BLaER1 treated with 17β-estradiol and CSF1 and Interleukin-3, amounts not matched to agents 10 nM and 100 nM (cell line): ENCODE results near the gene IRF3.
A peak's percentile ranks its signal among the peaks of the same experiment; 100 is the strongest.

ENCODE experiments used
- H3K27ac ChIP-seq, 11 experiments: shearing (Covaris generic); formaldehyde crosslinking; 2 replicates each; pipeline ENCODE4 v1.8.1; 2022
- H3K27me3 ChIP-seq, 11 experiments: shearing (Covaris generic); formaldehyde crosslinking; 2 replicates each; pipeline ENCODE4 v1.8.1; 2022
- H3K36me3 ChIP-seq, 11 experiments: shearing (Covaris generic); formaldehyde crosslinking; 2 replicates each; pipeline ENCODE4 v1.8.1; 2022
- H3K4me1 ChIP-seq, 10 experiments: shearing (Covaris generic); formaldehyde crosslinking; 2 replicates each; pipeline ENCODE4 v1.8.1; 2022
- H3K4me2 ChIP-seq, 11 experiments: shearing (Covaris generic); formaldehyde crosslinking; 2 replicates each; pipeline ENCODE4 v1.8.1; 2022
- H3K4me3 ChIP-seq, 10 experiments: shearing (Covaris generic); formaldehyde crosslinking; 2 replicates each; pipeline ENCODE4 v1.8.1; 2022
- H3K9ac ChIP-seq, 11 experiments: shearing (Covaris generic); formaldehyde crosslinking; 2 replicates each; pipeline ENCODE4 v1.8.1; 2022
- H3K9me3 ChIP-seq, 11 experiments: shearing (Covaris generic); formaldehyde crosslinking; replicated peaks in 1 of 11; 2 replicates each; pipeline ENCODE4 v1.8.1; 2022
- H4K20me1 ChIP-seq, 11 experiments: shearing (Covaris generic); formaldehyde crosslinking; 2 replicates each; pipeline ENCODE4 v1.8.1; 2022
- Cebpa-rat ChIP-seq, 11 experiments: shearing (Covaris generic); IDR thresholded peaks; 2 replicates each; pipeline ENCODE4 v1.8.1; 2022

Gene IRF3

DNA sequence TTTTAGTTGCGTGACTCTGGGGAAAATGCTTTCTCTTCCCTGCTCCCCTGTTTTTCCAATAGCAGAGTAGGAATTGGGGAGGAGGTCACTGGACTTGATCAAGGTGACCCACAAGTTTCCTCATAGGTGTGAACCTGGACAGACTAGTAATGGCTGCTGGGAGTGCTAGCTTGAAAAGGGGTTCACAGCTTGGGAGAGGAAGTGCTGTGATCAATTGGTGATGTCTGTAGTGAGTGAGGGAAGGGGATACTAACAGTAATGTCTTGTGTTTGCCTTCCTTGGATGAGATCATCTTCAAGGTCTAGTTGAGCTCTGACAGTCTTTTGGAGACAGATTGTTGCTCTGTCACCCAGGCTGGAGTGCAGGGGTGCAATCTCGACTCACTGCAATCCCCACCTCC lies 1.8 kb upstream of the IRF3 start:
- Histone ChIP-seq H3K27me3 (no peaks in the 10 kb centered on the region), H3K27ac (peak overlapping the region in 6 of 11 experiments; percentile 71 to 83 (median 78); a peak in 6 of 22 replicates), H3K4me3 (peak overlapping the region in 8 of 10 experiments; percentile 78 to 95 (median 84); a peak in 9 of 20 replicates), H4K20me1 (peaks cover 13 to 51% (median 22%) of the 10 kb centered on the region in 11 experiments; a peak in 20 of 22 replicates), H3K36me3 (peaks cover 15 to 58% (median 44%) of the 10 kb centered on the region in 11 experiments), H3K4me1 (peaks cover 37 to 68% (median 41%) of the 10 kb centered on the region in 10 experiments), H3K4me2 (peak overlapping the region; percentile 90 to 99 (median 98); a peak in 21 of 22 replicates), H3K9ac (peak overlapping the region; percentile 81 to 90 (median 87); a peak in 19 of 22 replicates), H3K9me3 (no peaks in the 10 kb centered on the region)
- no peak for TF ChIP-seq Cebpa-rat (IDR thresholded peaks at IDR 0.05)

DNA sequence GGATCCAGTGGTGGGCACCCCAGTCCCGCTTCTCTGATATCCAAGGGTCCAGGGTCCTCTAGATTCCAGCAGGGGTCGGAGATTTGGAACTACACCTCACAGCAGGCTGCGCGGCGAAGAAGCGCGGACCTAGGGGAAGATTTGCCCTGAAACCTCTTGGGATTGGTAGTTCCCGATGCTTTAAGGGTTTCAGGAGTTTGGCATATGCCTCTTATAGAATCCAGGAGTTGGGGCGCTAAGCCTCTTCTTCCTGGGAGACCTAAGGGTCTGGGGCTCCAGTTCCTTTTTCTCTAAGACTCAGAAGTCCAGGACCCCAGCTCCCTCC lies 425 bp upstream of the IRF3 start:
- Histone ChIP-seq H3K4me3 (peak overlapping the region; percentile 78 to 99 (median 86)), H3K9ac (peak overlapping the region; percentile 81 to 90 (median 87)), H3K27me3 (no peaks in the 10 kb centered on the region), H3K4me1 (peaks cover 27 to 55% (median 31%) of the 10 kb centered on the region in 10 experiments), H3K36me3 (peaks cover 29 to 63% (median 56%) of the 10 kb centered on the region in 11 experiments), H3K4me2 (peak overlapping the region; percentile 90 to 99 (median 98)), H4K20me1 (peaks cover 13 to 64% (median 33%) of the 10 kb centered on the region in 11 experiments; a peak in 20 of 22 replicates), H3K27ac (peak overlapping the region; percentile 68 to 83 (median 76)), H3K9me3 (no peaks in the 10 kb centered on the region)
- TF ChIP-seq Cebpa-rat (IDR thresholded peaks at IDR 0.05): no peak

DNA sequence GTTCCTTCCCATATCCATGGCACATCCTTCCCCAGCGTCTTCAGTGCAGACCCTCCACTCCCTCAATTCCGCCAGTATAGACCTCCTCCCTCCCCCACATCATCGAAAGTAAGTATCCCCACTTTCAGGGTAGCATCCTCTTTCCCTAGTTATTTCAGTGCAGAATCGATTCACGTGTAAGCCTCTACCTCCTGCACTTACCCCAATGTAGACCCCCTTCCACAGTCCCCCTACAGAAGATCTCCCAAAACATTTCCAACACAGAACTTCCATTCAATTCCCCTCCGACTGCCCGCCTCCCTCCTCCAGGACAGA lies 664 bp downstream of the IRF3 start:
- H3K27me3 ChIP-seq: no peaks in the 10 kb centered on the region
- H3K27ac ChIP-seq: peak overlapping the region; percentile 33 to 83 (median 76); a peak in 21 of 22 replicates
- peaks cover 19 to 69% (median 40%) of the 10 kb centered on the region in 11 experiments; a peak in 20 of 22 replicates for H4K20me1 ChIP-seq
- H3K9ac ChIP-seq: peak overlapping the region; percentile 81 to 90 (median 87)
- H3K9me3 ChIP-seq: no peaks in the 10 kb centered on the region
- peaks cover 30 to 63% (median 57%) of the 10 kb centered on the region in 11 experiments for H3K36me3 ChIP-seq
- peak overlapping the region; percentile 89 to 99 (median 98) for H3K4me2 ChIP-seq
- peaks cover 27 to 52% (median 31%) of the 10 kb centered on the region in 10 experiments for H3K4me1 ChIP-seq
- TF ChIP-seq Cebpa-rat (IDR thresholded peaks at IDR 0.05): no peak
- peak overlapping the region; percentile 78 to 99 (median 86) for H3K4me3 ChIP-seq

DNA sequence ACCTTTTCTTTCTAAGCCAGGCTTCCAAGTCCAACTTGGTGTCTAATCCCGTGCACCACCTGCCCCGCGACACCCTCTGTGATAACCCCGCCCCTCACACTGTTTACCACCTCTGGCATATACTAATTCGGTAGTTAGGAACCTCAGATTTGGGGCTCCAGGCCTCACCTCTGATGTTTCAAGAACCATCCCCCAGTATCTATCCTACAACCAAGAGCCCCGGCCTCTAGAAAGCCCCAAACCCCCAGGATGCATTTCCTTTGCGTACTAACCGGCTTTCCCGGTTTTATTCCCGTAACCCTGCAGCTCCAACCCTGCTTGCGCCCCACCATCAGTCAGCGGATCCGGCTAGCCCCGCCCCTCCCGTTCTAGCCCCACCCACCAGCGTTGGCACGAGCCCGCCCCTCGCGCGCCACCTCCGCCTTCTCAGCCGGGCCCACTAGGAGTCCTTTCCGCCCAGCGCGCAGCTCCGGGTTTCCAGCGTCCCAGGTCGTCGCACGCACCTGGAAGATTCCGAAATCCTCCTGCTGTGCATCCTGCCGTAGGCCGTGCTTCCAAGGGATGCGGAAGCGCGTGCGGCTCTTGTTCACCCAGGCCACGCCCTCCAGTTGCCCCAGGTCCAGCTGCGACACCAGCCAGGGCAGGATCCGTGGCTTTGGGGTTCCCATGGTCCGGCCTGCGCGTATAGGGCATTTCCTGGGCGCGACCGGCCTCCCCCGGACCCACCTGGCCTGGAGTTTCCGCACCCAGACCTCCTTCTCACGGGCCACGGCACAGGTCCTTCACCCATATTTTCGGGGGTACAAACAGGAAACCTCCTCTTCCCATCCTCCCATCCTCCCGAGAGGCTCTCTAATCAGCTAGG lies 1.3 kb downstream of the IRF3 start:
- no peaks in the 10 kb centered on the region for H3K9me3 ChIP-seq
- TF ChIP-seq Cebpa-rat (IDR thresholded peaks at IDR 0.05): no peak
- peak overlapping the region; percentile 78 to 99 (median 86) for H3K4me3 ChIP-seq
- H4K20me1 ChIP-seq: peaks cover 20 to 70% (median 45%) of the 10 kb centered on the region in 11 experiments; a peak in 20 of 22 replicates
- peaks cover 27 to 47% (median 31%) of the 10 kb centered on the region in 10 experiments for H3K4me1 ChIP-seq
- H3K9ac ChIP-seq: peak overlapping the region; percentile 81 to 90 (median 87)
- peak overlapping the region; percentile 89 to 99 (median 98) for H3K4me2 ChIP-seq
- H3K27me3 ChIP-seq: no peaks in the 10 kb centered on the region
- H3K27ac ChIP-seq: peak overlapping the region; percentile 33 to 83 (median 76); a peak in 21 of 22 replicates
- H3K36me3 ChIP-seq: peaks cover 34 to 63% (median 55%) of the 10 kb centered on the region in 11 experiments

DNA sequence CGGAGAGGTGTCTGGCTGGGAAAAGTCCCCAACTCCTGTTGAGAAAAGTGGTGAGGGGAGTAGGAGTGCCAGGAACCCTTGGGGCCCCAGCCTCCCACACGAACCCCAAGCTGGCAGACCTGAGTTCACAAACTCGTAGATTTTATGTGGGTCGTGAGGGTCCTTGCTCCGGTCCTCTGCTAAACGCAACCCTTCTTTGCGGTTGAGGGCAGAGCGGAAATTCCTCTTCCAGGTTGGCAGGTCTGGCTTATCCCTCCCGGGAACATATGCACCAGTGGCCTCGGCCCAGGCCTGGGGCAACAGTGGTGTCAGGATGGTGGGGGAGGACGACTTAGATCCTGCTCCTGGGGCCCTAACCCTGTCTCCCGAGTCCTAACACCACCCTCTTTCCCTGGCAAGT lies 2.4 kb downstream of the IRF3 start:
- Histone ChIP-seq H3K9me3 (no peaks in the 10 kb centered on the region), H3K27me3 (no peaks in the 10 kb centered on the region), H3K4me3 (peak overlapping the region in 3 of 10 experiments; percentile 3 to 90 (median 83); a peak in 2 of 20 replicates), H3K4me2 (peak overlapping the region; percentile 89 to 99 (median 98)), H3K36me3 (peaks cover 46 to 63% (median 56%) of the 10 kb centered on the region in 11 experiments), H3K4me1 (peaks cover 27 to 37% (median 31%) of the 10 kb centered on the region in 10 experiments), H3K27ac (peak overlapping the region in 1 of 11 experiments; percentile 80; a peak in 1 of 22 replicates), H3K9ac (peak overlapping the region; percentile 25 to 90 (median 87); a peak in 16 of 22 replicates), H4K20me1 (peaks cover 26 to 81% (median 57%) of the 10 kb centered on the region in 11 experiments; a peak in 20 of 22 replicates)
- TF ChIP-seq Cebpa-rat (IDR thresholded peaks at IDR 0.05): no peak

DNA sequence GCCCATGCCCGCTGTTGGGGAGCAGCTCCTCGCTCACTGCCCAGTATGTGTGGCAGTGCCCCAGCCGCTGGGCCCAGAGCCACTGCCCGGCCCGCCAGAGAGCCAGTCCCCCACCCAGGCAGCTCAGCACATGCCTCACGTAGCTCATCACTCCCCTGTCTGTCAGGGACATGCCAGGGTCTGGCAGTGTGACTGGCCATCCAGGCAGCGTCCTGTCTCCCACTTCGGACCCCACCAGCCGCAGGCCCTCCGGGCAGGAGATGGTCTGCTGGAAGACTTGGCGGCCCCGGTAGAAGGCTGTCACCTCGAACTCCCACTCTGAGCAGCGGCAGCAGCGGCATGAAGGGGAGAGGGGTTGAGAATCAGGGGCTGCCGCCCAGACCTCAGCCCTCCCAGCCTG lies 3.6 kb downstream of the IRF3 start:
- Histone ChIP-seq H3K36me3 (peaks cover 57 to 66% (median 61%) of the 10 kb centered on the region in 11 experiments), H3K9ac (peak overlapping the region in 4 of 11 experiments; percentile 18 to 89 (median 56); a peak in 2 of 22 replicates), H3K9me3 (no peaks in the 10 kb centered on the region), H4K20me1 (peaks cover 26 to 85% (median 66%) of the 10 kb centered on the region in 11 experiments; a peak in 20 of 22 replicates), H3K4me3 (no peak overlapping the region), H3K27ac (peak overlapping the region in 1 of 11 experiments; percentile 12; a peak in 1 of 22 replicates), H3K4me2 (no peak overlapping the region), H3K4me1 (peaks cover 21 to 28% (median 22%) of the 10 kb centered on the region in 10 experiments), H3K27me3 (no peaks in the 10 kb centered on the region)
- TF ChIP-seq Cebpa-rat (IDR thresholded peaks at IDR 0.05): no peak

DNA sequence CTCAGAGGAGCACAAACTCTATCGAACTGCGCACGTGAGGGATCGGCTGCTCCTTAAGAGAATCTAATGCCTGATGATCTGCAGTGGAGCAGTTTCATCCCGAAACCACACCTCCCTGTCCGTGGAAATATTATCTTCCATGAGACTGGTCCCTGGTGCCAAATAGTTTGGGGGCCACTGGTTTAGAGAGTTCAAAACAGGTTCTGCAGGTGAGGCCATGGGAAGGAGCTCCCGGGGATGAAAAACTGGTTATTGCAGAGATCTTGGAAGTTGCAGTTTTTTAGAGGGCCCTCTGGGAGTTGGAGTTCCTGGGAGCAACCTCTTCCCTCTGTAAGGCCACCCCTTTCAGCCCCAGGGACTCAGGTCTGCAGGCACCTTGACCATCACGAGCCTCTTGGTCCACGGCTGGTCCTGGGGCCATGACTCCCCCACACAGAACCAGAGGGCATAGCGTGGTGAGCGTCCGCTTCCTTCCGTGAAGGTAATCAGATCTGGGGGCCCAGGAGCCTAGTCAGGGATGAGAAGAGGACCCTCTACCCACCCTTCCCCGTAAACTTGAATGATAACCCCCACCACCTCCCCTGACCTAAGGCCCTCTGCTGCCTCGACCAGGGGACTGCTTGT lies 5.2 kb downstream of the IRF3 start:
- H3K36me3 ChIP-seq: peaks cover 73 to 81% (median 77%) of the 10 kb centered on the region in 11 experiments

DNA sequence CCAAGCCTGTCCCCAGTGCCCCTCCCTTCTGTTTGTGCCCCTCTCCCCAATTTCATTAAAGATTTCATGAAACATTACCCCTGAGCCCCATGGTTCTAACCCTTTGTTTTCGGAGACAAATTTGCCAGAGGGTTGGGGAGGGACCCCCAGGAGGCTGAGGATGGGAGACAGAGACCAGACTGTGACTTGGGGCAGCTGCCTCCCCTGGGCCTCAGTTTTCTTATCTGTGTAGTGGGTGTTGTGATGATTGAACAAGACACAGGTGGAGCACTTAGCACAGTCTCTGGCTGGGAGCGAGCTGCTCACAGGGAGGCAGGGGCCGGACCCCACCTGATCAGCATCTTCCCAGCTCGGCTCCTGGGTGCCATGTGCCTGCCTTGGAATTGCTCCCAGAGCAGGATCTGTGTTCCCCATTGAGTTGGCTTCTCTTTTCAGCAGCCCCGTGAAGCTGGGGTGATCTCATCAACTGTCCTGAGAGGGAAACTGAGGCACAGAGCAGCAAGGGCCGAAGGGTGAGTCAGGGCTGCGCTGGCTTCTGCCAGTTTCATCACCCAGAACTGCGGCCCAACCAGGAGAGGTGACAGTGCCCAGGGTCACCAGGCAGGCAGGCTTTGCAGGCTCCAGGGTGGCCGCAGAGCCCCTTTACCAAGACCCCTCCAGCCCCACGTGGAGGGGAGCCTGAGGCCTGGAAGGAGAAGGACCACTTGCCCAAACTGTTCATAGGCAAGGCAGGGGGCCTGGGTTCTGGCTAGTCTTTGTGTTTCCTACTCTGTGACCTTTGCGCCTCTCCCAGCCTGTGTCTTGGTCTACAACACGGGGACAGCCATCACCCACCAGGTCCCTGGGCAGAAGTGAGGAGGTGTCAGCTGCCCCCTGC lies 6.9 kb downstream of the IRF3 start:
- no peaks in the 10 kb centered on the region for H3K27me3 ChIP-seq
- peaks cover 7 to 15% (median 9%) of the 10 kb centered on the region in 10 experiments for H3K4me1 ChIP-seq
- peaks cover 89 to 97% (median 94%) of the 10 kb centered on the region in 11 experiments for H3K36me3 ChIP-seq
- no peak overlapping the region for H3K27ac ChIP-seq
- peaks cover 29 to 98% (median 85%) of the 10 kb centered on the region in 11 experiments; a peak in 21 of 22 replicates for H4K20me1 ChIP-seq
- no peak overlapping the region for H3K4me3 ChIP-seq
- H3K4me2 ChIP-seq: no peak overlapping the region
- H3K9me3 ChIP-seq: no peaks in the 10 kb centered on the region
- no peak for TF ChIP-seq Cebpa-rat (IDR thresholded peaks at IDR 0.05)
- H3K9ac ChIP-seq: no peak overlapping the region

More for the DNA sequence above, 5.2 kb downstream of the IRF3 start:
- H3K27me3 ChIP-seq: no peaks in the 10 kb centered on the region
- no peak overlapping the region for H3K27ac ChIP-seq
- no peak overlapping the region for H3K4me2 ChIP-seq
- H3K9me3 ChIP-seq: no peaks in the 10 kb centered on the region
- no peak overlapping the region for H3K9ac ChIP-seq
- no peak overlapping the region for H3K4me3 ChIP-seq
- TF ChIP-seq Cebpa-rat (IDR thresholded peaks at IDR 0.05): no peak
- peaks cover 34 to 90% (median 81%) of the 10 kb centered on the region in 11 experiments; a peak in 21 of 22 replicates for H4K20me1 ChIP-seq
- H3K4me1 ChIP-seq: peaks cover 12 to 20% (median 14%) of the 10 kb centered on the region in 10 experiments
